Activated effector memory CD4-positive, alpha-beta T cell treated with anti-CD3 and anti-CD28 coated beads, Interleukin-2, amount 50 U/mL, for 16 hours (primary cell): ENCODE measurements around the gene VPS13D.

Experiments
- DNase-seq: peaks from one replicate; pipeline ENCODE4 v3.0.0-alpha.2; 2020

Gene VPS13D

DNA sequence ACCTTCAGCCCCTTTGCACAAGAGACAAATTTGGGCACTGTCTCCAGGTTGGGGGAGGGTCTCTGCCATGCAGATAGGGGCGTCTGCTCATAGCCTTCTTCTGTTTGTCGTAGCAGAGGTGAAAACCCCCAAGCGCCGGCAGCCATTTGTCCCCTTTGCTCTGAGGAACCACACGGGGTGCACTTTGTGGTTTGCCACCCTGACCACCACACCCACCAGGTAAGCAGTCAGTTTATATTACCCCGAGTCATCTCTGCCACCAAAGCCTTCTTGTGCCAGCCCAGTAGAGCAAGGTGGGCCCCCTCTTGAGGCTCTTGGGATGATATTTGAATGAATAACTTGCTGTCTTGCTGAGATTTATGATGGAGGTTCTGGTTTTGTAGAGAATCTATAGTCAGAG lies 111.8 kb downstream of the VPS13D start:
- no peak for DNase-seq

DNA sequence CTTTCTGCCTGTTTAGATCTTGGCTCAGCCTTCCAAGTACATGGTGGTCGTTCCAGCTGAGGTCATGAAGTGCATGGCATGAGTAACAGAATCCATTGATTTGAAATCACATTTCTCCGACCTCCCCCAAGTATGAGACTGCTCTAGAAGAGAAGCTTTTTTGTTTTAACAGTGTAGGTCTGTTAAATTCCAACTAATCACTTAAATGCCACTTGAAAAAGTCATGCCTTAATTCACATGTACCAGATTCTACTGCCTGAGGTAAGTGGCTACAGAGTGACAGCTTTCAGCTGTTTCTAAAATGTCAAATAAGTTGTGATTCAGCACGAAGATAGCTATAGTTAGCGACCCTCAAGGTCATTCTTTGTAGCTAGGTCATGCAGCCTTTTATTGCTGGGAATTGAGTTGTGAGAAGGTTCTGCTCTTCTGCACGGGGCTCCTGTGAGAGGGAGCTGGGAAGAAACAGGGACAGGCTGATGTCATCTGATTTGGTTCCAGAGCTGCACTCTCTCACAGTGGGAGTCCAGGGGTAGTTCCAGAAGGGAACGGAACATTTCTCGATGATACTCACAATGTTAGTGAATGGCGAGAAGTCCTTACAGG lies 112.7 kb downstream of the VPS13D start:
- DNase-seq = no peak

DNA sequence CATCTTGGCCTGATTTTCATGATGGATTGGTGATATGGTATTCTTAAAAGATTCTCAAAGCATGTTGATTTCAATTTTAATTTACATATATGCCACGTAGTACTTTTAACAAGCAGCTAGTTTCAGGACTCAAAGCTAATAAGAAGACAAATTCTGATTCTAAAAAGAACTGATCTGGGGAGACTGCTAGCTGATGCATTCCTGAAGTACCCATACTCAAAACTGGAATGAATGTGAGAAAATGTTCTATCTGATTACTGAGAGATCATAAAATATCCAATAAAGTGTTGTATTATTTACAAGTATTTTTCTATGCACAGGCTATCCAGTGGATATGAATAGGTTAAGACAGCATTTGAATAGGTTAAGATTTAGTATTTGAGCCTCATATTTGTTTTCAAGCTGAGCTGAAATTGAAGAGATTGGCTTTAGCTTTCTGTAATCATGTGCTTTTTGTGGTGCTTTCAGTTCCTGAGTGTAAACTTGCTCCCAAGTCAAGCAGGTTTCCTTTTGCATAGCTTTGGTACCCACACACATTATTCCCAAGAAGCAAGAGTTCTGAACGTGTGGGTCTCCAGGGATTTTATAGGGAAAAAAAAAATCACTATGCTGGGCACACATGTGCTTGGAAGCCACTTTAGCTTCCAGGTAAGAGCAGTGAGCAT lies 114.1 kb downstream of the VPS13D start:
- no peak for DNase-seq

DNA sequence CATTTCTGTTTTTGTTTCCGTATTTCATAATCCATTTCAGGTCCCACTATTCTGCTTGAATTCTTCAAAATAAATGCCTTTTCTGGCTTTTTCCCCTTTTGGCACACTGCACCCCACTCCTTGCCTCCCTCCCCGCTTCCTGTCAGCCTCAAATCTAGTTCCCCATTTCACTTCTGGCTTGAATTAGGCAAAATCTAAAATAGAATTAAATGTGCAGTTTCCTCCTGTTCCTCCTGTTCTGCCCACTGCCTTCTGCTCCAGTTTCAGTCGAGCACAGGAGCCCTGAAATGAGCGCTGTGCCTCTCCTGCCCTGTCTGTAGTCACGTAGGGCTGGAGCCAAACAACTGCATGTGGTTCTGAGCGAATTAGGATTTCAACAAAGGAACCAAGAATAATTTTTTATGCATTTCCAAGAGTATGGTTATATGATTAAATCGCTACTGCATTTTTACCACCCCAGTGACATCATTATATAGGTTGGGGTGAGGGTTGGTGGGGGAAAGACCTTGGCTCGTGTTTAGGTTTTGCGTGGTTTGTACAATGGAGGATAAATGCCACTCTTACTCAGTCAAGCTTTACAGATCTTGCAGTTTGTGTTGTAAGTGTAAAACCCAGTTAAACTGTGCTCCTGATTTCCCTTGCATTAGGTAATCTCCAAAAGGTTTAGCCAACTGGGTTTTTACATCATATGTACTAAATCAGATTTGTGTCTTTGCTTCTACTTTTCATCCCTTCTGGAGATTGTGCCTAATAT lies 114.9 kb downstream of the VPS13D start:
- no peak for DNase-seq

DNA sequence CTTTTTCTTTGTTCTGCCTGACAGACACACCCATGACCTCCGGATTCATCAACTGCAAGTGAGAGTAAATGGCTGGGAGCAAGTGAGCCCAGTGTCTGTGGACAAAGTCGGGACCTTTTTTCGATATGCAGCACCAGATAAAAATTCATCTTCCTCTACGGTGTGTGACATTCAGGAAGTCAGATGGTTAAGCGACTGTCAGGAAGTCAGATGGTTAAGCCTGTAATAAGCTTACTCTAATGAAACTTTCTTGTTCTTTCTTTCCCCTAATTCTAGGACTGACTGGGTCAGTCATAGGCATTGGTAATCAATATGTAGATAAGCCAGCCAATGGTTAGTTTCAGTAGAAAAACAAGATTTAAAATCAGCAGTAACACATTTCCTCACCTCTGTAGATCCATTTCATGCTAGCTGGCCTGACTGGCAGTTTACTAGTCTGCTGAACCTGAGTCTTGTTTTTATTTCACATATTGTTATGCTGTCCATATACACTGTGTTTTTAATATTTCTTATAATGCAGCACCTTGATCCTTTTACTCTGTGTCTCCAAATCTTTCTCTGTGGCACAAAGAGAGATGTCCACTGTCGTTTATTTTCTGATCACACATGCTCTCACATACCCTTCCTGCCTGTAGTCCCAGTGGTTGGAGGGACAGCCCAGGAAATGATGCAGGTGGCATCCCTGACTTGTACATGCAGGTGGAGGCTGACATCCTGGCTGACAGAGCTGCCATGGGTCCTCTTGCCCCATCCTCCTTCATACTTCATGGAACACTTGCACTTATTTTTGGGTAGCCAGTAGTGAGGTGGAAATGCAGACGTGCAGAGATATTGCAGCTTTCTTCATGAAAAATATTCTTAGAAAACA lies 115.8 kb downstream of the VPS13D start:
- DNase-seq = peak; percentile 70

DNA sequence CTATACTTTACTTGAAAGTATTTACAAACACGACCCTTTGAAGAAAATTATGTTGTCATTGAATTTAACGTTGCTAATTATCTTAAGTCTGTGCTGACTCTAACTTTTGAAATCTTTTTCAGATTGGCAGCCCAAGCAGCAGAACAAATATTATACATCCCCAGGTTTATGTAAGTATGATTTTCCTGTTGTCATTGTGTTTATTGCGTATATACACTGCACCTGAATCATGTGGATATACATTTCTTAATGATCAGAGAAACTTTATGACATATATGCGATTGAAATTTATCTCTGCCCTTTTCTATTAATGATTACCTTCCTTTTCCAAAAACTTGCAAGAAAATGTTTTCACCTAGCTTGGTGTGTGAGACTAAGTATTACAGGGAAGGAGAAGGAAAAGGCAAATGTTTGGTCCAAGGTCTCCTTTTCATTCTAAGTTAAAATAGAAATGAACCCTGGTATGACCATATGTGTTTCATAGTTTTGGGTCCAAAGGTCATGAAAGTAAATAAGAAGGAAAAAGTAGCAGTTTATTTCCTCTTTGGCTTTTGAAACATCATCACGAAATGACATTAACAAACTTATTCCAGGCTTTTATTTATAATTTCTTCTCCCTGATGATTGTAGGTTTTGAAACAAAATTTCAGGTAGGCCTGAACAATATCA lies 116.8 kb downstream of the VPS13D start:
- no peak for DNase-seq

DNA sequence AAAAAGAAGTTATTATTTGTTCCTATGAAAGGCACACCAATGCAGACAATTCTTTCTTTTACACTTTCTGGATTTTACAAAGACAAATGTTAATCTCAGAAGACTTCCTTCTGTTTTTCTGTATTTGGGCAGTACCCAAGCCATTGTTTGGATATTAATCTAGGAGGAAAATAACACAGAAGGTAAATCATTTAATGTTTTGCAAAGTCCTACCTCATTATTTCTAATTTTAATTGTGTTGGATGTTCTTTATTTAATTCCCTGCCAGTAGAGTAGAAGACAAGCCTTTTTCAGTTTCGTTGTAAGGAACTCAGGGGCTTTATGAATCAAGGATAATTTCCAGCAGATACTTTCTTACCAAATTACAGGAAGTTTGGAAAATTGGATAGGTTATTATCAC lies 118.3 kb downstream of the VPS13D start:
- no peak for DNase-seq

DNA sequence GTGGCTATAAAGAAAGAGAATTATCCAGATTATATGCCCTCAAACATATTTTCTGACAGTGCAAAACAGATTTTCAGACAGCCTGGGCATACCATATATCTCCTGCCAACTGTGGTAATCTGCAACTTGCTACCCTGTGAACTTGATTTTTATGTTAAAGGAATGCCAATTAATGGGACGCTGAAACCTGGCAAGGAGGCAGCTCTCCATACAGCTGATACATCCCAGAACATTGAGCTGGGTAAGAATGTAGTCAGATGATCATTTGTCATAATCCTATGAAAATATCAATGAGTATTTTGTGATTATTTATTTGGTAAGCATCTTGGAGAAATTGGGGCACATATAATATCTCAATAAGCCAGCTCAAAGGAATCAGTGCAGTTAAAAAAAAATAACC lies 124.2 kb downstream of the VPS13D start:
- no peak for DNase-seq

DNA sequence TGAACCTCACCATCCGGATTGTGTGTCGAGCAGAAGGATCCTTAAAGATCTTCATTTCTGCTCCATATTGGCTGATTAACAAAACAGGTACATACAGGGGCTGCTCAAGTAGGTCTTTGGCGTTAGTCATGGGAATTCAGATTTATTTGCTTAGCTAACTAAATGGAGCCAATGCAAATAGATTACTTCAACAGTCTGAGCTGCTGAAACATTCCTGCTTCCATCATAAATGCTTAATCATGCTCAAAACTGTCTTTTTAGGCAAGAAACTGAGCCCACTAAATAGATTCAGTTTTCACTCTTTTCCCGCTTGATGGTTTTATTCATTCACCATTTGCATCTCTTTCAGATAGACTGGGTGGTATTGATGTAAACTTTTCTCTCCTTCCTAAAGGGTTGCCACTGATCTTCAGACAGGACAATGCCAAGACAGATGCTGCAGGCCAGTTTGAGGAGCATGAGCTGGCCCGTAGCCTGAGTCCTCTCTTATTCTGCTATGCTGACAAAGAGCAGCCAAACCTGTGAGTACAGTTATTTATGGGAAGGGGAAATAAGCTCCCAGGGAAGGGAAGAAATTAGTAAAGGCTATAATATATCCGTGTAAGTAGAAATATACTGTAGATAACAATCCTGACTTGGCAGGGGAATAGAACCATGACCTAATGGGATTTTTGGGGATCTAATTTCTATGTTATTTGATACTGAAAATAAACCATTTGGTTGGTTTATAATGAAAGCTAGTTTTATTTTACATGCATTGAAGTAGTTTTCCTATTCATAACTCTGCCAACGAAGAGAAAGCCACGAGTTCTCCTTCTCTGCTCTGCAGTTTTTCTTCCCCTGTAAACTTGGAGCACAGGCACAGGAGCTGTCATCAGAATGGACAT lies 126.4 kb downstream of the VPS13D start:
- no peak for DNase-seq

DNA sequence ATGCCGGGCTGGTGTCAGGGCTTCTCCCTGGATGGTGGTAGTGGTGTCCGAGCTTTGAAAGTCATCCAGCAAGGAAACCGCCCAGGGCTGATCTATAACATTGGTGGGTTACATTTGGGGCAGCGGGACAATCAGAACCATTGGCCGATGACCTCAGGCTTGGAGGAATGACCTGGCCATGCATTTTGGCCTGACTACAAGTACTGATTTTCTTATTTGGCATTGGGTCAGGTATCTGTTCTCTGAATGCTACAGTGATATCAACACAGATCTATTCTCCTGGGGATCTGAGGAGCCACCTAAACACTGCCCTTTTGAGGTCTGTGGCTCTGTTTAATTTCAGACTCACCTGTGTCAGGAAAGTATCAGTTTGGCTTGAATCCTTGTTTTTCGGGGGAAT lies 128.7 kb downstream of the VPS13D start:
- no peak for DNase-seq

DNA sequence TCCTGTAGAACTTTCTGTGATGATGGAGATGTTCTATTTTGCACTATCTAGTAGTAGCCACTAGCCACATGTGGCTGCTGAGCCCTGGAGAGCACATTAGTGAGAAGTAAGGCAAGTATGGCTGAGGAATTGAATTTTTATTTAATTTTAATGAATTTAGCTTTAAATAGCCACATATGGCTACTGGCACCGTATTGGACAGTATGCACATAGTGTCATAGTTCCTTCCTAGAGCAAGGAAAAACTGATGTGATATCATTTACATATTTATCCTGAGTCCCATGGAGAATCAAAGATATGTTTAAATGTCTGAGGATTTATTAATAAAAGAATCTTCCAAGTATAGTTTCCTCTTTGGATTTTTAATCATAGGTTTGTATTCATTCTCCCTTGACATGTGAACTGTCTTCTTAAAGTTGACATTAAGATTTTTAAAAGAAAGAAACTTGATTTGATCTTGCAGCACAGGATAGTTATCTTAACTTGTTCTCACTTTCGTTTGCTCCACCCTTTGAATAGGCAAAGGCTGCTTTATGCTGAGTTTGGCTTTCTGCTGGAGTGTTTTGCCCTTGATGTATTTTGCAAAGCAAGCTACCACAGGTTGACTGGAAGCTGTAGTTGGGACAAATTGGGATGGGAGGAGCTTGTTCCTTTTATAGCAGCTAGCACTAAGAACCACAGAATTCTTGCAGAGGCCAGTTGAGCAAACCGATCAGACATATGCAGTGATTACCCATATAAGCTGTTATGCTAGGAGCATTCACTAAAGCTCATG lies 129.7 kb downstream of the VPS13D start:
- DNase-seq = no peak

DNA sequence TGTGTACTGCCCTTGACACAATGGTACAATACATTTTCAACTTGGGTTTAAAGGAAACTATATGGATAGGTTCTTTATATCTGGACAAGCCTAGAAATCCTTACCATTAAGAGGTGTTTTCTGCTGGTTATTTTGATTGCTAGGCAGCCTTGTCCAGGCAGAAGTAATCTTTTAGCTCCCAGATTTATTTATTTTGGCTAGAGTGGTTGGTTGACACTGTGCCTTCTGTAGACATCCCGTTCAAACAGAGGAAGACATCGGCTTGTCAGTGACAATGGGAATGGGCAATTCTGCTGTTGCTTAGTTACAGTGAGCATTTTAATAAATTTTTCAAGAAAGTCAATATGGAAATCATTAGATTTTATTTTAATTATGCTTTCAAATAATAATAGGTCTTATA lies 138.8 kb downstream of the VPS13D start:
- DNase-seq = no peak

DNA sequence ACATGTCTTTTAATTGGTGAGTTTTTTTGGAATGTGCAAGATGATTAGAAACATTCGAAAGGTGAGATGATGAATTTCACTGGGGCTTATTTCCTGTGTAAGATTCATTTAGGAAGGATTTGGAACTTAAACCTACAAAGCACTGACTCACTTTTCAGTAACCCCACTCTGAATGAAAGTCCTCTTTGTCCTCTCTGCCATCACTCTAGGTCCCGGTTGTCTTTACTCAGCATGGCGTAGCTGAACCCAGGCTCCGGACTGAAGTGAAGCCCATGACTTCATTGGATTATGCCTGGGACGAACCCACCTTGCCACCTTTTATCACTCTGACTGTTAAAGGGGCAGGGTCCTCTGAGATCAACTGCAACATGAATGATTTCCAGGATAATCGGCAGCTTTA lies 139.4 kb downstream of the VPS13D start:
- no peak for DNase-seq

DNA sequence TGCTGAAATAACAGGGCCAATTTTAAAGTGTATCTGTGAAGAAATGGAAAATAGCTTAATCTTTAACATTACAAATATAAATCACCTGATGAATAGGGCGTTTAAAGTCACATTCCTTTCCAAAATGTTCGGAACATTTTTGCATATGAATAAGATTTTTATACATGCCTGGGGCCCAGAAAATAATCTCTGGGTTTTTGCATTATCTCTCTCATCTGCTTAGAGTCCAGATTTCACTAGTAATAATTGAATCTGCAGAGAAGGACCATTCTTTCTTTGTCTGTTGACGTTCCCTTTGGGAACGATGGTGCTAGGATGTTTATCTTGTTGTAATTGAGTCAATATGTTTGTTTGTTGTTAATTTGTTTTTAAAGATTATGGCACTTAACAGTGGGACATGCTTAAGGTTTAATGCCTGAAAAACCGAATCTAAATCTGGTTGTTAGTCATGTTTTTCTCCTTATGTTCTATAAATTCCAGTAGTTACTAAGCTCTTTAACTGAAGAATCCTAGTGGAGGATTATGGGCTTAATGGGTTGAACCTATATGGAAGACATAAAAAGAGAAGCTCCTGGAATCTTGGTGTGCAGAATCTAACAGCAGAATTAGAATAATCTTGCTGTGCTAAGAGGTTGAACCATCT lies 140.6 kb downstream of the VPS13D start:
- no peak for DNase-seq

DNA sequence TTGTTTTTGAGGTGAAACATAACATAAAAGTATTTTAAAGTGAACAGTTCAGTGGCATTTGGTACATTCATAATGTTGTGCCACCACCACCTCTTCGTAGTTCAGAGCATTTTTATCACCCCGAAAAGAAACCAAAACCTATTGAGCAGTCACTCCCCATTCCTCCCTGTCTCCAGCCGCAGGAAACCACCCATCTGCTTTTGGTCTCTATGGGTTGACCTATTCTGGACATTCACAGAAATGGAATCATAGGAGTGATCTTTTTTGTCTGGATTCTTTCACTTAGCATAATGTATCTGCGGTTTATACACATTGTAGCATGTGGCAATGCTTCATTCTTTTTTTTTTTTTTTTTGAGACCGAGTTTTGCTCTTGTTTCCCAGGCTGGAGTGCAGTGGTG lies 141.2 kb downstream of the VPS13D start:
- DNase-seq = no peak

DNA sequence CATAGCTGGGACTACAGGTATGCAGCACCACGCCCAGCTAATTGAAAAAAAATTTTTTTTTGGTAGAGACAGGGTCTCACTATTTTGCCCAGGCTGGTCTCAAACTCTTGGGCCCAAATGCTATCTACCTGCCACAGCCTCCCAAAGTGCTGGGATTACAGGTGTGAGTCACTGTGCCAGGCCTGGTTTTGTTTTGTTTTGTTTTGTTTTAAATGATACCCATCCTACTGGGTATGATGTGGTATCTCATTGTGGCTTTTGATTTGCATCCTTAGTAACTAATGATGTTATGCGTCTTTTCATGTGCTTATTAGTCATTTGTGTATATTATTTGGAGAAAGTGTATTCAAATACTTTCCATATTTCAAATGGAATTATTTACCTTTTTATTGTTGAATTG lies 142.3 kb downstream of the VPS13D start:
- DNase-seq = no peak

DNA sequence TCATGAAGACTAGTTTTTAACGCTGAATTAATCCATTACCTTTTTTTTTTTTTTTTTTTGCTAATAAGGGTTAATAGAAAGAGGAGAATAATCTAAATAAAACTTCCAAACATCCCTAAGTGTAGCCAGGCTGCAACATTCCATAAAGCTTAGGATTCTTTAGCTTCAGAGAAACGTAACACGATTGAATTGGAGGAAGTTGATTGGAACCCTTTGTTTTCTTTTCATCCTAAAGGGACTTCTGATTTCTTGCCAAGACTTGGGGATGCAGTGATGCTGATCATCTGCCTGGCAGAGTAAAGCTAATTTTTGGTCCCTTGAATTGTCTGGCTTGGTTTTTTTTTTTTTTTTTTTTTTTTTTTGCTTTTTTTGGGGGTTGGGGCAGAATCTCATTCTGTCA lies 142.9 kb downstream of the VPS13D start:
- DNase-seq = no peak

DNA sequence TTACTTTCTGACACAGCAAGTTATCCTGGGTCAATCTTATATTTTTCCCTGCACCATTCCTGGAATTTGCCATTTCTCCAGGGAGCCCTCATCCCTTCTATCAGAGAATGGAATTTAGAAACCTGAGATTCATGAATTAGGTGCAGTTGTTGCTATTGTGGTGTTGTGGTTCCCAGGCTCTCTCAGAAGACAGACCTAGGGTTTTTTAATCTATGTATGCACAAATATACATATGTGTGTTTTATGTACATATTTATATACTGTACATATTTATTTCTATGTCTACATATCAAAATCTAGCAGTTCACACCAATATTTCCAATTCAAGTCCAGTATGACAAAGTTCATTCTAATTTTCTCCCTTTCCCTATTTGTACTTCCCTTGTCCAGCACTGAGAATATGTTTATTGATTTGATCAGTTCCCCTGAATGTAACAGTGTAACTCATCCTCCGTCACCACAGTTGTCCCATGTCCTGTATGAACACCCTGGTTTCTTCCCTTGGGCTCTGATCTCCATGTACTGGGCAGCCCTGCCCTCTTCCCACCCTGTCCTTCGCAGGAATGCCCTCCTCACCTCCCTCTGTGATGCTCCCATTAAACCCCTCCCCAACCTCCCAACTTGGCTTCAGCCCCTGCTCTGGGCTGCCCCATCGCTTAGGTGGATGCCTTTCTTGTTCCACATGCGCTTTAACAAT lies 145.5 kb downstream of the VPS13D start:
- no peak for DNase-seq

DNA sequence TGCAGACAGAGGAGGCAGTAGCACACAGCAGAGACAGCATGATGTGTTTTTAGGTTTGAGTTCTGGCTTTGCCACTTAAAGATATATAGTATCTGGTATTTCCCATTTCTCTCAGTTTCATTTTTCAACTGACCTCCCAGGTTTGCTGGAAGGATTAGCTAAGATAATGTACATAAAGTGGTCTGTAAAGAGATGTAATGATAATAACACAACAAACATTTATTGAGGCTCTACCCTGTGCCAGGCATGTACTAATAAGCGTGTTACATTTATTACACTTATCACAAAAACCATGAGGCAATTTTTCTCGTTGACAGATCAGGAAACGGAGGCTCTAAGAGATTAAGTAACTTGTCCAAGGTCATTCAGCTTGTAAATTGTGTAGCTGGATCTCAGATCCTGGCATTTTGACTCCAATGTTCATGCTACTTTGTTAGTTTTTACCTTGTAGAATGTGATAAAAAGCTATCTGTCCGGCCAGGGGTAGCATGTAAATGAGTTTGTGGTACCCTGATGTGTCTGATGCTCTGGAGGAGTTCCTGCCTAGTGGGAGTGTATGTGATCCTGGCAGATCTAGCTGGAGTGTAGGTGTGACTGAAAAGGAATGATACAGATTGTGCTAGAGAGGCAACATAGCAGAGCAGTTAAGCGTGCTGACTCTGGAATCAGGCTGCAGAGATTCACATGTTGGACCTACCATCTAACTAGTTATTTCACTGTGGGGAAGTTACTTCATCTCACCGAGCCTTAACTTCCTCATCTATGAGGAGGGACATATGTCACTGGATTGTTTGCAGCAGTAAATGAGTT lies 146.6 kb downstream of the VPS13D start:
- no peak for DNase-seq
